Stimulated activated CD8-positive, alpha-beta memory T cell treated with anti-CD3 and anti-CD28 coated beads, Interleukin-7, amount 100 ng/mL, for 24 hours (primary cell): ENCODE measurements around the gene LYPD4.
"Not testable (repeated sequence)": the region's sequence is repeated elsewhere in the genome, so short reads cannot be mapped to it uniquely, and the experiment has no call there.

Source experiments
- DNase-seq: peaks from one replicate; pipeline ENCODE4 v3.0.0-alpha.2; 2020; ENCODE audit warnings: low read depth

The LYPD4 gene

GRCh38 chr19:41799444-41800000, 45.0 kb downstream of the LYPD4 start:
- DNase-seq: no peak

GRCh38 chr19:41796901-41797300, 47.6 kb downstream of the LYPD4 start:
- no peak for DNase-seq

GRCh38 chr19:41796362-41796761, 48.1 kb downstream of the LYPD4 start, which contains the start of gene CEACAM3:
CEACAM3 (plus strand) TSS chr19:41796587; CDS start chr19:41796678, 91 bp downstream.
- no peak for DNase-seq

GRCh38 chr19:41795031-41795461, 49.4 kb downstream of the LYPD4 start:
- DNase-seq: peak; percentile 22

- no peak for DNase-seq
Measured at GRCh38 chr19:41793414-41793727, 51.1 kb downstream of the LYPD4 start.

- peak; percentile 17 for DNase-seq
Measured at GRCh38 chr19:41792513-41793413, 51.7 kb downstream of the LYPD4 start.

- not testable (repeated sequence) for DNase-seq
Measured at GRCh38 chr19:41789053-41789452, 55.4 kb downstream of the LYPD4 start.

- not testable (repeated sequence) for DNase-seq
Measured at GRCh38 chr19:41788518-41788917, 56.0 kb downstream of the LYPD4 start.
